Retinal pigment epithelial cell (primary cell): ENCODE measurements around the gene CCDC169.

Experiments
- DNase-seq: peaks from one replicate; pipeline ENCODE4 v3.0.0-alpha.2; 2010; ENCODE audit warnings: low read depth
- H3K4me3 ChIP-seq: 2 replicates; pipeline ENCODE4 v1.5.1; 2011; ENCODE audit warnings: mild to moderate bottlenecking, low read length, control low read depth, moderate library complexity
- CTCF ChIP-seq: conservative IDR thresholded peaks from 2 replicates; pipeline ENCODE4 v1.5.1; 2011; ENCODE audit warnings: low read depth, low read length, control low read depth, inconsistent platforms

Gene CCDC169

GRCh38 chr13:36211567-36211966 lies 86.0 kb downstream of the CCDC169 start:
- no peak for TF ChIP-seq CTCF
- DNase-seq: no peak
- no peak overlapping the region for H3K4me3 ChIP-seq

- DNase-seq: no peak
- H3K4me3 ChIP-seq: no peak overlapping the region
- no peak for TF ChIP-seq CTCF
Measured at GRCh38 chr13:36210738-36211137, 86.9 kb downstream of the CCDC169 start.

GRCh38 chr13:36207672-36208071 lies 89.9 kb downstream of the CCDC169 start:
- no peak for TF ChIP-seq CTCF
- H3K4me3 ChIP-seq: no peak overlapping the region
- no peak for DNase-seq

- no peak for TF ChIP-seq CTCF
- no peak overlapping the region for H3K4me3 ChIP-seq
- DNase-seq: peak; percentile 55
Measured at GRCh38 chr13:36193151-36193855, 104.3 kb downstream of the CCDC169 start.

- no peak for TF ChIP-seq CTCF
- DNase-seq: no peak
Measured at GRCh38 chr13:36192166-36192565, 105.4 kb downstream of the CCDC169 start.

GRCh38 chr13:36190771-36191170 lies 106.8 kb downstream of the CCDC169 start:
- DNase-seq: no peak
- no peak for TF ChIP-seq CTCF
- no peak overlapping the region for H3K4me3 ChIP-seq

More at GRCh38 chr13:36192166-36192565, 105.4 kb downstream of the CCDC169 start:
- no peak overlapping the region for H3K4me3 ChIP-seq

- TF ChIP-seq CTCF: no peak
- H3K4me3 ChIP-seq: no peak overlapping the region
- DNase-seq: no peak
Measured at GRCh38 chr13:36188441-36188840, 109.2 kb downstream of the CCDC169 start.
